Measurements from ENCODE around the gene L1TD1. TPM values are rescaled to one million over a fixed set of nuclear protein-coding genes. Genes with fewer than 3 reads are reported as not detected.
"Not testable (repeated sequence)": the region's sequence is repeated elsewhere in the genome, so short reads cannot be mapped to it uniquely, and the experiment has no call there.

The L1TD1 gene
- total RNA-seq, 1 donor from 2014 or later: under 0.01 TPM

- H3K36me3 ChIP-seq (ENCODE audit: control insufficient read depth, insufficient read depth, low read length): no peaks in the 10 kb centered on the region
- H3K27me3 ChIP-seq (ENCODE audit: control insufficient read depth, insufficient read depth, low read length): no peaks in the 10 kb centered on the region
- FAIRE-seq (no peak), DNase-seq (ENCODE audit: low read depth) (no peak)
- no peak for TF ChIP-seq CTCF (IDR thresholded peaks at IDR 0.05; ENCODE audit: insufficient read depth, low read length, severe bottlenecking)
- H3K4me3 ChIP-seq (ENCODE audit: low read depth, low read length): no peak overlapping the region
These were observed 17.0 kb upstream of the L1TD1 start for GRCh38 chr1:62177621-62178020.

- no peaks in the 10 kb centered on the region for H3K36me3 ChIP-seq (ENCODE audit: control insufficient read depth, insufficient read depth, low read length)
- DNase-seq (ENCODE audit: low read depth) (no peak), FAIRE-seq (no peak)
- no peak overlapping the region for H3K4me3 ChIP-seq (ENCODE audit: low read depth, low read length)
- TF ChIP-seq CTCF (IDR thresholded peaks at IDR 0.05; ENCODE audit: insufficient read depth, low read length, severe bottlenecking): no peak
- no peaks in the 10 kb centered on the region for H3K27me3 ChIP-seq (ENCODE audit: control insufficient read depth, insufficient read depth, low read length)
These were observed 16.3 kb upstream of the L1TD1 start for GRCh38 chr1:62178372-62178771.

GRCh38 chr1:62180054-62180453 lies 14.6 kb upstream of the L1TD1 start:
- H3K4me3 ChIP-seq (ENCODE audit: low read depth, low read length); DNase-seq (ENCODE audit: low read depth); H3K36me3 ChIP-seq (ENCODE audit: control insufficient read depth, insufficient read depth, low read length); FAIRE-seq; H3K27me3 ChIP-seq (ENCODE audit: control insufficient read depth, insufficient read depth, low read length): not testable (repeated sequence)

- peak; percentile 54 for DNase-seq (ENCODE audit: low read depth)
These were observed 14.0 kb upstream of the L1TD1 start for GRCh38 chr1:62180639-62181038.

GRCh38 chr1:62181532-62181931 lies 13.1 kb upstream of the L1TD1 start:
- TF ChIP-seq CTCF (IDR thresholded peaks at IDR 0.05; ENCODE audit: insufficient read depth, low read length, severe bottlenecking): no peak
- DNase-seq (ENCODE audit: low read depth) (no peak), FAIRE-seq (no peak)
- no peak overlapping the region for H3K4me3 ChIP-seq (ENCODE audit: low read depth, low read length)
- H3K27me3 ChIP-seq (ENCODE audit: control insufficient read depth, insufficient read depth, low read length): no peaks in the 10 kb centered on the region
- no peaks in the 10 kb centered on the region for H3K36me3 ChIP-seq (ENCODE audit: control insufficient read depth, insufficient read depth, low read length)

More at GRCh38 chr1:62180639-62181038, 14.0 kb upstream of the L1TD1 start:
- no peak for TF ChIP-seq CTCF (IDR thresholded peaks at IDR 0.05; ENCODE audit: insufficient read depth, low read length, severe bottlenecking)
- no peak overlapping the region for H3K4me3 ChIP-seq (ENCODE audit: low read depth, low read length)
- no peaks in the 10 kb centered on the region for H3K36me3 ChIP-seq (ENCODE audit: control insufficient read depth, insufficient read depth, low read length)
- no peaks in the 10 kb centered on the region for H3K27me3 ChIP-seq (ENCODE audit: control insufficient read depth, insufficient read depth, low read length)
- no peak for FAIRE-seq

GRCh38 chr1:62182157-62182556 lies 12.5 kb upstream of the L1TD1 start:
- FAIRE-seq; H3K36me3 ChIP-seq (ENCODE audit: control insufficient read depth, insufficient read depth, low read length); DNase-seq (ENCODE audit: low read depth); H3K4me3 ChIP-seq (ENCODE audit: low read depth, low read length); H3K27me3 ChIP-seq (ENCODE audit: control insufficient read depth, insufficient read depth, low read length): not testable (repeated sequence)

GRCh38 chr1:62183164-62184020 lies 11.3 kb upstream of the L1TD1 start:
- DNase-seq (ENCODE audit: low read depth); H3K36me3 ChIP-seq (ENCODE audit: control insufficient read depth, insufficient read depth, low read length); H3K4me3 ChIP-seq (ENCODE audit: low read depth, low read length): not testable (repeated sequence)

More at GRCh38 chr1:62183164-62184020, 11.3 kb upstream of the L1TD1 start:
- FAIRE-seq; H3K27me3 ChIP-seq (ENCODE audit: control insufficient read depth, insufficient read depth, low read length): not testable (repeated sequence)

Measured in bronchial epithelial cell (primary cell).